HepG2 (cell line): ENCODE results near the gene MTHFSD. TPM values are rescaled to one million over a fixed set of nuclear protein-coding genes. Genes with fewer than 3 reads are reported as not detected.

Experiments used
- ATAC-seq: fragments of 200-7000 bp; cut with Tn5 transposase; 3 replicates; pipeline ENCODE4 v1.9.1; 2020; ENCODE audit warnings: mild to moderate bottlenecking, moderate library complexity
- BruUV-seq: library from RNA; stranded (reverse); fragments of 400-500 nt; replicated peaks from 2 replicates; lab custom pipeline; 2021; lab: Mats Ljungman, UMichigan
- CTCF ChIA-PET: fragments of 300-600 bp; formaldehyde crosslinking; extraction: SDS; loops from one replicate; lab custom pipeline; 2021; ENCODE audit warnings: low total read pairs, inconsistent platforms, low intra/inter-chr PET ratio; lab: Yijun Ruan, JAX
- POLR2A ChIA-PET: fragments of 350-600 bp; sonication (Branson Sonifier 250); formaldehyde crosslinking; loops from one replicate; lab custom pipeline; 2020; ENCODE audit warnings: antibody characterized with exemption, inconsistent platforms; lab: Yijun Ruan, JAX
- DNase-seq: peaks from one replicate; pipeline ENCODE4 v3.0.0-alpha.2; 2015; ENCODE audit warnings: low spot score
- FAIRE-seq: peaks from 3 replicates; lab custom pipeline; 2011; peaks lifted over from hg19 to GRCh38; lab: Jason Lieb, UNC
- H2AFZ ChIP-seq: one replicate; pipeline ENCODE4 v1.6.1; 2011; ENCODE audit warnings: low read length, inconsistent platforms
- H3K27ac ChIP-seq: fragments of 300-600 bp; 3 replicates; pipeline ENCODE4 v1.8.0; 2011; ENCODE audit warnings: mixed run types, mild to moderate bottlenecking, mixed read lengths, low read length, inconsistent platforms; ENCODE audit not compliant: insufficient read depth; ENCODE audit errors: extremely low read length
- H3K27me3 ChIP-seq, 2 experiments: fragments of 200-600 bp in 1 of 2; 2 replicates in 1 of 2; 3 replicates in 1 of 2; pipeline versions ENCODE4 v1.6.0 to v1.8.0; 2011; ENCODE audit warnings: low read length in 2 of 2, mild to moderate bottlenecking in 2 of 2, moderate library complexity in 2 of 2, inconsistent platforms in 1 of 2; ENCODE audit not compliant: insufficient read depth in 2 of 2, control insufficient read depth in 1 of 2
- H3K36me3 ChIP-seq, 2 experiments: fragments of 200-600 bp in 1 of 2; replicated peaks in 1 of 2; 2 replicates in 1 of 2; 3 replicates in 1 of 2; pipeline versions ENCODE4 v1.5.1 to v1.8.0; 2011; ENCODE audit warnings: low read length in 2 of 2, inconsistent platforms in 1 of 2; ENCODE audit not compliant: insufficient read depth in 2 of 2, control insufficient read depth in 1 of 2
- H3K4me1 ChIP-seq: 2 replicates; pipeline ENCODE4 v1.5.1; 2012; ENCODE audit warnings: low read length, inconsistent platforms; ENCODE audit not compliant: insufficient read depth
- H3K4me2 ChIP-seq: 2 replicates; pipeline ENCODE4 v1.6.0; 2011; ENCODE audit warnings: low read depth, low read length, inconsistent platforms
- H3K4me3 ChIP-seq, 3 experiments: fragments of 200-600 bp in 1 of 3; sonication (generic), shearing (Covaris generic) in 1 of 3; replicated peaks in 1 of 3; 2 replicates each; pipeline ENCODE4 v1.5.1; 2011 to 2016; ENCODE audit warnings: low read length in 3 of 3, inconsistent platforms in 2 of 3, low read depth in 2 of 3, mild to moderate bottlenecking in 2 of 3, control low read depth in 1 of 3, mixed read lengths in 1 of 3; ENCODE audit not compliant: insufficient read depth in 1 of 3
- H3K79me2 ChIP-seq: one replicate; pipeline ENCODE4 v1.6.1; 2011; ENCODE audit warnings: low read length, inconsistent platforms; ENCODE audit not compliant: insufficient read depth
- H3K9ac ChIP-seq: 2 replicates; pipeline ENCODE4 v1.6.0; 2011; ENCODE audit warnings: mild to moderate bottlenecking, low read depth, low read length, inconsistent platforms; ENCODE audit not compliant: insufficient read depth
- H3K9me3 ChIP-seq: 2 replicates; pipeline ENCODE4 v1.5.1; 2012; ENCODE audit warnings: mild to moderate bottlenecking, low read length
- H4K20me1 ChIP-seq: 2 replicates; pipeline ENCODE4 v1.6.0; 2011; ENCODE audit warnings: inconsistent platforms, mild to moderate bottlenecking, low read length, moderate library complexity; ENCODE audit not compliant: insufficient read depth
- ERF ChIP-seq: IDR thresholded peaks from 2 replicates; pipeline ENCODE4 v1.6.1; 2018; ENCODE audit warnings: missing biosample characterization, missing genetic modification reagents
- PLRG1 ChIP-seq: fragments of 450-650 bp; conservative IDR thresholded peaks from 2 replicates; pipeline ENCODE4 v1.6.1; 2016
- ZIK1 ChIP-seq: sonication (generic); formaldehyde crosslinking; IDR thresholded peaks from 2 replicates; pipeline ENCODE4 v1.5.0; 2020; ENCODE audit warnings: mild to moderate bottlenecking, low read depth, missing genetic modification reagents, borderline replicate concordance
- ZNF558 ChIP-seq: sonication (generic); formaldehyde crosslinking; IDR thresholded peaks from 2 replicates; pipeline ENCODE4 v1.9.0; 2022; ENCODE audit warnings: mild to moderate bottlenecking, missing genetic modification reagents, borderline replicate concordance
- WGBS: methylation state at CpG from one replicate; pipeline ENCODE4 v1.1.6; 2017; ENCODE audit warnings: low lambda C conversion rate; 5-methylcytosine and 5-hydroxymethylcytosine counted together
- in situ Hi-C: cut with HindIII; loops from 2 replicates; pipeline ENCODE4 v1.10.0; 2017; ENCODE audit warnings: low pct_unique_long_range_greater_than_20kb; ENCODE audit not compliant: extremely low pct_ligation_motif_present
- intact Hi-C: fragments of 100-400 bp; cut with micrococcal nuclease; formaldehyde crosslinking; loops from one replicate; pipeline ENCODE4 v1.10.0; 2022; ENCODE audit not compliant: unreplicated experiment
- polyA plus RNA-seq, 8 experiments: library from polyadenylated mRNA; depleted of rRNA in 3 of 8; stranded (reverse) in 7 of 8; unstranded in 1 of 8; fragments of >200 nt; fragmentation: Illumina TruSeq in 4 of 8; extraction: Trizol in 4 of 8; gene quantifications; 2 replicates each; pipeline versions ENCODE4 v1.2.1 to v1.2.3, GENCODE V29; 2011 to 2016; ENCODE audit warnings: low read depth in 4 of 8, missing spikeins in 1 of 8, mixed read lengths in 1 of 8; ENCODE audit not compliant: insufficient read depth in 1 of 8
- total RNA-seq, 5 experiments: library from RNA; depleted of rRNA; stranded (reverse); fragments of >200 nt; fragmentation: Illumina TruSeq; extraction: Trizol; gene quantifications; 2 replicates each; pipeline ENCODE4 v1.2.3, GENCODE V29; 2016; ENCODE audit warnings: low read depth in 1 of 5
- TF ChIP-seq, protein P1 (sequence below), 2 experiments: fragments of 450-650 bp in 1 of 2; sonication (generic) in 1 of 2; formaldehyde crosslinking in 1 of 2; IDR thresholded peaks; 2 replicates each; pipeline versions ENCODE4 v1.6.1 to v1.8.0; 2016 to 2022; ENCODE audit warnings: antibody characterized with exemption in 1 of 2, mild to moderate bottlenecking in 1 of 2, missing genetic modification reagents in 1 of 2

MTHFSD gene
- total and polyA plus RNA-seq, 2 of the 13 experiments (the other 11 are each of a cell fraction or from before 2014, with no cell fraction given) = 14.2 to 16.3 TPM

DNA sequence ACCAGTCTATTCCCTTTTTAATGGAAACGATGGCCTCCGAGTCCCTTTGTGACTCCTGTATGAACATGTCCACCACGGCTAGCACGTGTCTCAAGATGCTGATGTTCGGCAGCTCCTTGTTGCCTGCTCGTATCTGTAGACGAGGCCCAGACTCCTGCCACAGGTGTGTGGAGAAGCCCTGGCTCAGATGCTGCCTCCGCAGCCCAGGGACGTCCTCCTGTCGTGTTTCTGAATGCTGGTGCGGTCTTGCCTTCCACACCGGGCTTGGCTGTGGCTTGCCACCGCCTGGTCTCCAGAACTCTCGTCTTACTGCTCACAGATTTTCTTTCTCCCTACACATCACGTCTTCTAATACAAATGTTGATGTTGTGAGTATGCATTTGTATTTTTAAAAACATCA is 27.7 kb downstream of the MTHFSD start:
- no TSS peak for BruUV-seq
- no peak overlapping the region for H3K4me2 ChIP-seq
- no peak overlapping the region for H3K9ac ChIP-seq
- H4K20me1 ChIP-seq = no peaks in the 10 kb centered on the region
- WGBS = 87% methylated on average over 15 of the region's 15 CpGs
- H3K9me3 ChIP-seq = no peaks in the 10 kb centered on the region
- intact Hi-C loops (no loop called here), in situ Hi-C loops (no loop called here)
- no peaks in the 10 kb centered on the region for H3K36me3 ChIP-seq
- ATAC-seq (no peak), DNase-seq (no peak), FAIRE-seq (no peak)
- H3K4me1 ChIP-seq = no peaks in the 10 kb centered on the region
- no peak overlapping the region for H2AFZ ChIP-seq
- no peak overlapping the region for H3K4me3 ChIP-seq
- no peak overlapping the region for H3K27ac ChIP-seq
- ChIA-PET POLR2A (no interaction called here), CTCF (no interaction called here)
- H3K27me3 ChIP-seq = peaks cover 0 to 18% of the 10 kb centered on the region in 2 experiments; a peak in 3 of 5 replicates
- TF ChIP-seq, protein P1, sequence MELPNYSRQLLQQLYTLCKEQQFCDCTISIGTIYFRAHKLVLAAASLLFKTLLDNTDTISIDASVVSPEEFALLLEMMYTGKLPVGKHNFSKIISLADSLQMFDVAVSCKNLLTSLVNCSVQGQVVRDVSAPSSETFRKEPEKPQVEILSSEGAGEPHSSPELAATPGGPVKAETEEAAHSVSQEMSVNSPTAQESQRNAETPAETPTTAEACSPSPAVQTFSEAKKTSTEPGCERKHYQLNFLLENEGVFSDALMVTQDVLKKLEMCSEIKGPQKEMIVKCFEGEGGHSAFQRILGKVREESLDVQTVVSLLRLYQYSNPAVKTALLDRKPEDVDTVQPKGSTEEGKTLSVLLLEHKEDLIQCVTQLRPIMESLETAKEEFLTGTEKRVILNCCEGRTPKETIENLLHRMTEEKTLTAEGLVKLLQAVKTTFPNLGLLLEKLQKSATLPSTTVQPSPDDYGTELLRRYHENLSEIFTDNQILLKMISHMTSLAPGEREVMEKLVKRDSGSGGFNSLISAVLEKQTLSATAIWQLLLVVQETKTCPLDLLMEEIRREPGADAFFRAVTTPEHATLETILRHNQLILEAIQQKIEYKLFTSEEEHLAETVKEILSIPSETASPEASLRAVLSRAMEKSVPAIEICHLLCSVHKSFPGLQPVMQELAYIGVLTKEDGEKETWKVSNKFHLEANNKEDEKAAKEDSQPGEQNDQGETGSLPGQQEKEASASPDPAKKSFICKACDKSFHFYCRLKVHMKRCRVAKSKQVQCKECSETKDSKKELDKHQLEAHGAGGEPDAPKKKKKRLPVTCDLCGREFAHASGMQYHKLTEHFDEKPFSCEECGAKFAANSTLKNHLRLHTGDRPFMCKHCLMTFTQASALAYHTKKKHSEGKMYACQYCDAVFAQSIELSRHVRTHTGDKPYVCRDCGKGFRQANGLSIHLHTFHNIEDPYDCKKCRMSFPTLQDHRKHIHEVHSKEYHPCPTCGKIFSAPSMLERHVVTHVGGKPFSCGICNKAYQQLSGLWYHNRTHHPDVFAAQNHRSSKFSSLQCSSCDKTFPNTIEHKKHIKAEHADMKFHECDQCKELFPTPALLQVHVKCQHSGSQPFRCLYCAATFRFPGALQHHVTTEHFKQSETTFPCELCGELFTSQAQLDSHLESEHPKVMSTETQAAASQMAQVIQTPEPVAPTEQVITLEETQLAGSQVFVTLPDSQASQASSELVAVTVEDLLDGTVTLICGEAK (IDR thresholded peaks at IDR 0.05) = no peak
- TF ChIP-seq, protein P1 (CRISPR knock-in tag; IDR thresholded peaks at IDR 0.05) = no peak
- TF ChIP-seq ZIK1 (CRISPR knock-in tag) (no peak), PLRG1 (no peak), ZNF558 (CRISPR knock-in tag) (no peak), ERF (no peak)
- H3K79me2 ChIP-seq = no peaks in the 10 kb centered on the region
